HG02763 (cell line): Measurements from ENCODE around the gene CBFA2T3.
"Not testable (repeated sequence)": the region's sequence is repeated elsewhere in the genome, so short reads cannot be mapped to it uniquely, and the experiment has no call there.

Source experiments
- ATAC-seq: cut with Tn5 transposase; IDR thresholded peaks from one replicate; pipeline ENCODE4 v1.9.1; 2021; ENCODE audit warnings: mild to moderate bottlenecking, moderate library complexity; ENCODE audit not compliant: unreplicated experiment

The CBFA2T3 gene

DNA sequence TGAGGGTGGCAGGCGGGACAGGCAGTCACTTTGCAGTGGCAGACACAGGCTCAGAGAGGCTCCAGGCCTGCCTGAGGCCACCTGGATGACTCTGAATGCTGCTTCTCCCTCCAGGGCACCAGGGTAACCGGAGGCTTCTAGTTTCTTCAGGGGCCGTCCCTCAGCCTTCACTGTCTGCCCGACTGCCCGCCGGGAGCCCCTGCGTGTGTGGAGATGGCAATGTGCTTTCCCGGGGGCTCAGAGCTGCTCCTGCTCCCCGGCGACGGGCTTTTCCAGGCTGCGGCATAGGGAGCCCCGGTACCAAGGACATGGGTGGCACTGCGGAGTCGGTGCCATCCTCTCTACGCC is 51.5 kb downstream of the CBFA2T3 start:
- no peak for ATAC-seq

DNA sequence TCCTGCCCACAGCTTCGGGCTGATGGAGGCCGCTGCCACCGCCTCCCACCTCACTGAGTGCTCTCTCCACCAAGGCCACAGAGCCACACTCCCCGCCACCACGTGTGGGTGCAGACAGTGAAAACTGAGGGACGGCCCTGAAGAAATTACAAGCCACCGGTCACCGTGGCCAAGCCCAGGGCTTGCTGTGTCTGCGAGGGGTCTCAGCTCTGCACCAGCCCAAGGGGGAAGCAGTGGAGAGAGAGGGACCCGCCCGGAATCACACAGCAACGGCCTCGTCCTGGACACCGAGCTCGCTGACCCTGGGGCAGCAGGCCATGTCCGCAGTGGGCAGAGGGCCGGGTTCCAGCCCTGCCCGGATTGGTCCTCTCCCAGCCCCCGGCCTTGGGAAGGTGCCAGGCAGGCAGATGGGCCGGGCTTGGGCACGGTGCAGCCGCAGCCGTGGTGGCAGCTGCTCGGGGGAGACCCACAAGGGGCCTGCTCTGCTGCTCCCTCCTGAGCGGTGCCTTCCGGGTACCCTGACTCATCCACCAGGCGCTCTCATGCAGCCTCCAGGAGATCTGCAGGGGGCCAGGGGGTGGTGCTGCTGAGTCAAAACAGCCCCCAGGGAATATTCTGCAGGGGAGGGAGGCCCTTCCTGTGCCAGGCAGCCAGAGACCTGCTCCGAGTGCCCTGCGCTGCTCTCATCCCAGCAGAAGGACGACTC is 52.0 kb downstream of the CBFA2T3 start:
- ATAC-seq: no peak

DNA sequence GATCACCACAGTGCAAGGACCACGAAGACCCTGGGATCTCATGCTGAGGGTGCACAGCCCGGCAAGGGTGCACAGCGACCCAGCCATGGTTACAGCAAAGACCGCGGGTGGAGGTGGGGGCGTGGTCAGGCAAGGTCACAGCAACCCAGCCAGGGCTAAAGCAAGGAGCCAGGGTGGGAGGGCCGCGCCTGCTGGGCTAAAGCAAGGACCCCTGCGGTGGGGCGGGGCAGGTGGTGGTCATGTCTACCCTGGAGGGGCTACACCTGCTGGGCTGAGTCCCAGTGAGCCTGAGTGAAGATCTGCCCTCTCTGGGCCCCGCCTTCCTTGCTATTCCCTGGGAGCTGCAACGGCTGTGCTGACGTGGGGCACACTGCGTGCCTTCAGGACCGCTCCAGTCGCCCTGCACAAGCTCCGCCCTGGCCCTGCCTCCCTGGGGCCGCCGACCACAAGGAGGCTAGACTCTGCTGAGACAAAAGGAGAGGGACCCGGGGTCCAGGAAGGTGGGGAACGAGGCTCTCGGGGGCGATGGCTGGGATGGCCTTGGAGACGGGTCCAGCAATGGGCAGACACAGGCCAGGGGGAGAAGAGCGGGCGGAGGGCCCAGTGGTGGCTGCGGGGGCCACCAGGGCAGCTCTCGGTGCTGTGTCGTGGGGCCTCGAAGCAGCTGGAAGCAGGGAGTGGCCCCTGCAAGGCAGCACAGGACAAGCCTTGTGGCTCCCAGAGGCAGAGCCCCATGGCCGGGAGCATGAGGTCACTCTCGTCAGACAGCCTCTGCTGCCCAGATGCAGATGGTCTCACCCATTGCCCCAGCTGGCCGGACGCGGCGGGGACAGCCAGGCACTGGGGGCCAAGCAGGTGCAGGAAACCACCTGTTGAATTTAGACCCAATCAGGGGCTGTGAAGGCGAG is 52.8 kb downstream of the CBFA2T3 start:
- no peak for ATAC-seq

DNA sequence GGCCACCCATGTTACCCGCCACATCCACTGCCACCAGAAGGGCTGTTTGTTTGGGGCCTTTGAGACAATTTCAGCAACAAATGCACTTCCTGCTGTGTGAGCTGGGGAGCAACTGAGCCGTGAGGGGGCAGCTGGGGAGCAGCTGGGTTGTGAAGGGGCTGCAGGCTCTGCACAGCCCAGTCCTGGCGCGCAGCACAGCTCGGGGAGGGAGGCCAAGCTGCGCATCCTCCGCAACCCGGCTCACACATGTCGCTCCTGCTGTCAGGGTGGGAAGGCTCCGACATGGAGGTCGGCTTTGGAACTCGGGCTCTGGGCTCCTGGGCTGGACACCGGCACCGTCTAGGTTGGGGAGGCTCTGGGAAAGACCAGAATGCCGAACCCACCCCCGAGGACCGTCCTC is 53.6 kb downstream of the CBFA2T3 start:
- no peak for ATAC-seq

GRCh38 chr16:88922826-88923410 is 54.1 kb downstream of the CBFA2T3 start:
- no peak for ATAC-seq

- no peak for ATAC-seq
These were observed 54.7 kb downstream of the CBFA2T3 start for GRCh38 chr16:88922114-88922825.

DNA sequence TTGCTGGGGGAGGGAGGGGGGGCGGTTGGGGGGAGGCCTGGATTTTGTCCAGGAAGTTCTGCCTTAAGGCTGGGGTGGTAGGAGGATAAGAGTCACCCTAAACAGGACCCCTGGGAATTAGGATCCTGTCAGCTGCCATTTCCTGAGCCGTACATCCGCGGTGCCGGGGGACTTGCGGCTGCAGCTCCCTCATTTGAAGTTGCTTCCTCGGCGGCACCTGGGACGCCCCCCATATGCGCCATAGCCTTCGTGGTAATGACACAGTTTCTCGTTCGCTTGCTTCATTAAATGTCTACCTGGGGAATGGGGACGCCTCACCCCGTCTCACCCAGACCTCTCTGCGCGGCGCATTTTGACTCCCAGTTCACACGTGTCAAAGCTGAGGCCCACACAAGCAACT is 55.4 kb downstream of the CBFA2T3 start:
- ATAC-seq: no peak

- no peak for ATAC-seq
These were observed 56.1 kb downstream of the CBFA2T3 start for GRCh38 chr16:88920618-88921590.

- no peak for ATAC-seq
These were observed 57.1 kb downstream of the CBFA2T3 start for GRCh38 chr16:88919936-88920335.

GRCh38 chr16:88918896-88919295 is 58.1 kb downstream of the CBFA2T3 start:
- ATAC-seq: not testable (repeated sequence)

- ATAC-seq: no peak
These were observed 58.9 kb downstream of the CBFA2T3 start for GRCh38 chr16:88917915-88918627.

GRCh38 chr16:88917146-88917914 is 59.7 kb downstream of the CBFA2T3 start:
- ATAC-seq: no peak

GRCh38 chr16:88915639-88916327 is 61.2 kb downstream of the CBFA2T3 start:
- ATAC-seq: no peak

- ATAC-seq: no peak
These were observed 62.1 kb downstream of the CBFA2T3 start for GRCh38 chr16:88914750-88915368.

GRCh38 chr16:88913870-88914269 is 63.1 kb downstream of the CBFA2T3 start:
- ATAC-seq: no peak

- ATAC-seq: no peak
These were observed 63.9 kb downstream of the CBFA2T3 start for GRCh38 chr16:88913001-88913612.

DNA sequence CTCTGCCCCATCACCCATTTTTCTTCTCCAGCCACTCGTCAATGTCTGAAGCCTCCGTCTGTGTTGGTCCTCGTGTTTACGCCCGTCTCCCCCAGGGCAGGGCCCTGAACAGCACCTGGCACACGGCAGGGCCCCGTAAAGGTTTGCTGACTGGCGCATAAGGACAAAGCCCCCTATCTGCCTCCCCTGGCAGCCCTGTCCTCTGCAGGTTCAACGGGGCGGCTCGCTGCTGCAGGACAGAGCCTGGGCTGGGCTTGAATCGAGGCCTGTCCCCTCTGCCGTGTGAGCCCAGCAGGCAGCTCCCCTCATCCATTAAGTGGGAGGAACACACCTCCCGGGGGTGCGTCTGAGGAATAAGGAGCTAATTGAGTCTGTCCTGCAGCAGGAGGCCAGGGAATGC is 64.5 kb downstream of the CBFA2T3 start:
- no peak for ATAC-seq
